MM.1S (cell line): Measurements from ENCODE around the gene ECHDC3.

Source experiments
- DNase-seq: peaks from one replicate; pipeline ENCODE4 v3.0.0-alpha.2; 2015
- H2AFZ ChIP-seq: fragments of 300-600 bp; sonication (generic); 2 replicates; pipeline ENCODE4 v1.6.0; 2016; ENCODE audit warnings: antibody characterized with exemption, low read length
- H3F3A ChIP-seq: fragments of 300-600 bp; sonication (generic); 2 replicates; pipeline ENCODE4 v1.6.1; 2016; ENCODE audit warnings: mild to moderate bottlenecking, antibody characterized with exemption, low read length, moderate library complexity, mixed read lengths; ENCODE audit not compliant: insufficient read depth
- H3K27ac ChIP-seq: fragments of 300-600 bp; sonication (generic); 2 replicates; pipeline ENCODE4 v1.5.1; 2016; ENCODE audit warnings: mild to moderate bottlenecking, low read length
- H3K27me3 ChIP-seq: fragments of 300-600 bp; sonication (generic); replicated peaks from 2 replicates; pipeline ENCODE4 v1.6.0; 2016; ENCODE audit warnings: low read length; ENCODE audit not compliant: insufficient read depth
- H3K36me3 ChIP-seq: fragments of 300-600 bp; sonication (generic); replicated peaks from 2 replicates; pipeline ENCODE4 v1.6.1; 2016; ENCODE audit warnings: mild to moderate bottlenecking, low read length, mixed read lengths; ENCODE audit not compliant: insufficient read depth
- H3K4me1 ChIP-seq: fragments of 300-600 bp; sonication (generic); 2 replicates; pipeline ENCODE4 v1.6.1; 2016; ENCODE audit warnings: low read length, mixed read lengths
- H3K4me2 ChIP-seq: fragments of 300-600 bp; sonication (generic); 2 replicates; pipeline ENCODE4 v1.6.0; 2016; ENCODE audit warnings: low read depth, low read length
- H3K4me3 ChIP-seq: fragments of 300-600 bp; sonication (generic); 2 replicates; pipeline ENCODE4 v1.5.1; 2016; ENCODE audit warnings: low read length, mixed read lengths
- H3K79me2 ChIP-seq: fragments of 300-600 bp; sonication (generic); 2 replicates; pipeline ENCODE4 v1.6.1; 2016; ENCODE audit warnings: mixed run types, low read length, mixed read lengths
- H3K9ac ChIP-seq: fragments of 300-600 bp; sonication (generic); 2 replicates; pipeline ENCODE4 v1.6.1; 2016; ENCODE audit warnings: low read length, mixed read lengths
- H3K9me2 ChIP-seq: fragments of 300-600 bp; sonication (generic); replicated peaks from 2 replicates; pipeline ENCODE4 v1.6.1; 2016; ENCODE audit warnings: mild to moderate bottlenecking, low read length, mixed read lengths; ENCODE audit not compliant: insufficient read depth
- H3K9me3 ChIP-seq: fragments of 300-600 bp; sonication (generic); replicated peaks from 2 replicates; pipeline ENCODE4 v1.6.1; 2016; ENCODE audit warnings: mild to moderate bottlenecking, low read length, mixed read lengths; ENCODE audit not compliant: insufficient read depth
- H4K20me1 ChIP-seq: fragments of 300-600 bp; sonication (generic); 2 replicates; pipeline ENCODE4 v1.6.1; 2016; ENCODE audit warnings: mild to moderate bottlenecking, low read length, moderate library complexity, mixed read lengths; ENCODE audit not compliant: insufficient read depth
- EZH2 ChIP-seq: fragments of 300-600 bp; sonication (generic); optimal IDR thresholded peaks from 2 replicates; pipeline ENCODE3; 2017; ENCODE audit warnings: low read depth, mild to moderate bottlenecking, antibody characterized with exemption, low read length, mixed read lengths
- EZH2phosphoT487 ChIP-seq: fragments of 300-600 bp; sonication (generic); IDR thresholded peaks from 2 replicates; pipeline ENCODE4 v1.6.1; 2018; ENCODE audit warnings: antibody characterized with exemption, low read length
- TF ChIP-seq, protein P1 (sequence below): fragments of 300-600 bp; sonication (generic); IDR thresholded peaks from 2 replicates; pipeline ENCODE4 v1.5.1; 2016; ENCODE audit warnings: antibody characterized with exemption, low read length, mixed read lengths

The ECHDC3 gene

GRCh38 chr10:11700539-11700938 lies 41.6 kb upstream of the ECHDC3 start:
- Histone ChIP-seq H2AFZ (no peak overlapping the region), H3K4me1 (no peaks in the 10 kb centered on the region), H3K4me3 (no peak overlapping the region)

GRCh38 chr10:11701451-11702095 lies 40.6 kb upstream of the ECHDC3 start:
- DNase-seq, result no peak
- H3K4me3 ChIP-seq, result no peak overlapping the region
- H2AFZ ChIP-seq, result no peak overlapping the region
- H3K9me3 ChIP-seq, result no peaks in the 10 kb centered on the region
- no peaks in the 10 kb centered on the region for H4K20me1 ChIP-seq
- TF ChIP-seq EZH2phosphoT487 (no peak), EZH2 (no peak)
- TF ChIP-seq, protein P1, sequence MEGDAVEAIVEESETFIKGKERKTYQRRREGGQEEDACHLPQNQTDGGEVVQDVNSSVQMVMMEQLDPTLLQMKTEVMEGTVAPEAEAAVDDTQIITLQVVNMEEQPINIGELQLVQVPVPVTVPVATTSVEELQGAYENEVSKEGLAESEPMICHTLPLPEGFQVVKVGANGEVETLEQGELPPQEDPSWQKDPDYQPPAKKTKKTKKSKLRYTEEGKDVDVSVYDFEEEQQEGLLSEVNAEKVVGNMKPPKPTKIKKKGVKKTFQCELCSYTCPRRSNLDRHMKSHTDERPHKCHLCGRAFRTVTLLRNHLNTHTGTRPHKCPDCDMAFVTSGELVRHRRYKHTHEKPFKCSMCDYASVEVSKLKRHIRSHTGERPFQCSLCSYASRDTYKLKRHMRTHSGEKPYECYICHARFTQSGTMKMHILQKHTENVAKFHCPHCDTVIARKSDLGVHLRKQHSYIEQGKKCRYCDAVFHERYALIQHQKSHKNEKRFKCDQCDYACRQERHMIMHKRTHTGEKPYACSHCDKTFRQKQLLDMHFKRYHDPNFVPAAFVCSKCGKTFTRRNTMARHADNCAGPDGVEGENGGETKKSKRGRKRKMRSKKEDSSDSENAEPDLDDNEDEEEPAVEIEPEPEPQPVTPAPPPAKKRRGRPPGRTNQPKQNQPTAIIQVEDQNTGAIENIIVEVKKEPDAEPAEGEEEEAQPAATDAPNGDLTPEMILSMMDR, result no peak
- H3K79me2 ChIP-seq, result no peaks in the 10 kb centered on the region
- no peak overlapping the region for H3K9ac ChIP-seq
- no peaks in the 10 kb centered on the region for H3K36me3 ChIP-seq
- H3K27me3 ChIP-seq, result peaks cover 75% of the 10 kb centered on the region
- no peaks in the 10 kb centered on the region for H3F3A ChIP-seq
- H3K4me2 ChIP-seq, result no peak overlapping the region
- H3K4me1 ChIP-seq, result no peaks in the 10 kb centered on the region
- no peaks in the 10 kb centered on the region for H3K9me2 ChIP-seq
- H3K27ac ChIP-seq, result no peak overlapping the region

More at GRCh38 chr10:11700539-11700938, 41.6 kb upstream of the ECHDC3 start:
- Histone ChIP-seq H3K27me3 (peaks cover 73% of the 10 kb centered on the region), H3K4me2 (no peak overlapping the region), H3K27ac (no peak overlapping the region), H3K9ac (no peak overlapping the region), H4K20me1 (no peaks in the 10 kb centered on the region), H3F3A (no peaks in the 10 kb centered on the region), H3K79me2 (no peaks in the 10 kb centered on the region), H3K9me3 (no peaks in the 10 kb centered on the region), H3K36me3 (no peaks in the 10 kb centered on the region), H3K9me2 (no peaks in the 10 kb centered on the region)
- TF ChIP-seq, protein P1, result no peak
- no peak for TF ChIP-seq EZH2
- no peak for TF ChIP-seq EZH2phosphoT487
- DNase-seq, result no peak

DNA sequence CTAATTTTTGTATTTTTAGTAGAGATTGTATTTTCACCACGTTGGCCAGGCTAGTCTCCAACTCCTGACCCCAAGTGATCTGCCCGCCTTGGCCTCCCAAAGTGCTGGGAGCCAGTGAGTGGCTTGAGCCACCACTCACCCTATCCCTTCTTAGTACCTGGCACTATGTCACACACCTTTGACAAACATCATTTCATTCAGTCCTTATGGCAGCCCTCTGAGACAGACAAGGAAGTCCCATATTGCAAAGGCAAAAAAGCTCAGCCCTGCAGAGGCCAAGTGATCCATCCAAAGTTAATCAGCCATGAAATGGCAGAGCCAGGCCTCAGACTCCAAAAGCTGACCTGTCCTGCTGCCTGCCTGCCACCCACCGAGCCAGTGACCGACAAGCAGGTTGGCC lies 39.9 kb upstream of the ECHDC3 start:
- Histone ChIP-seq H2AFZ (no peak overlapping the region), H3K27ac (no peak overlapping the region), H3K4me2 (no peak overlapping the region), H3K9me3 (no peaks in the 10 kb centered on the region), H3K4me3 (no peak overlapping the region), H3K9me2 (no peaks in the 10 kb centered on the region), H3K79me2 (no peaks in the 10 kb centered on the region), H3K27me3 (peaks cover 82% of the 10 kb centered on the region), H4K20me1 (no peaks in the 10 kb centered on the region), H3K36me3 (no peaks in the 10 kb centered on the region), H3K4me1 (no peaks in the 10 kb centered on the region), H3K9ac (no peak overlapping the region), H3F3A (no peaks in the 10 kb centered on the region)
- no peak for DNase-seq
- TF ChIP-seq, protein P1, result no peak
- TF ChIP-seq EZH2 (no peak), EZH2phosphoT487 (no peak)
